SKM-1 (cell line): ENCODE measurements around the gene KCTD21.
"Not testable (repeated sequence)": the region's sequence is repeated elsewhere in the genome, so short reads cannot be mapped to it uniquely, and the experiment has no call there.

ENCODE experiments used
- DNase-seq: peaks from one replicate; lab custom pipeline; 2025; ENCODE audit not compliant: unreplicated experiment; lab: John Stamatoyannopoulos, UW

The KCTD21 gene, protein sequence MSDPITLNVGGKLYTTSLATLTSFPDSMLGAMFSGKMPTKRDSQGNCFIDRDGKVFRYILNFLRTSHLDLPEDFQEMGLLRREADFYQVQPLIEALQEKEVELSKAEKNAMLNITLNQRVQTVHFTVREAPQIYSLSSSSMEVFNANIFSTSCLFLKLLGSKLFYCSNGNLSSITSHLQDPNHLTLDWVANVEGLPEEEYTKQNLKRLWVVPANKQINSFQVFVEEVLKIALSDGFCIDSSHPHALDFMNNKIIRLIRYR

DNA sequence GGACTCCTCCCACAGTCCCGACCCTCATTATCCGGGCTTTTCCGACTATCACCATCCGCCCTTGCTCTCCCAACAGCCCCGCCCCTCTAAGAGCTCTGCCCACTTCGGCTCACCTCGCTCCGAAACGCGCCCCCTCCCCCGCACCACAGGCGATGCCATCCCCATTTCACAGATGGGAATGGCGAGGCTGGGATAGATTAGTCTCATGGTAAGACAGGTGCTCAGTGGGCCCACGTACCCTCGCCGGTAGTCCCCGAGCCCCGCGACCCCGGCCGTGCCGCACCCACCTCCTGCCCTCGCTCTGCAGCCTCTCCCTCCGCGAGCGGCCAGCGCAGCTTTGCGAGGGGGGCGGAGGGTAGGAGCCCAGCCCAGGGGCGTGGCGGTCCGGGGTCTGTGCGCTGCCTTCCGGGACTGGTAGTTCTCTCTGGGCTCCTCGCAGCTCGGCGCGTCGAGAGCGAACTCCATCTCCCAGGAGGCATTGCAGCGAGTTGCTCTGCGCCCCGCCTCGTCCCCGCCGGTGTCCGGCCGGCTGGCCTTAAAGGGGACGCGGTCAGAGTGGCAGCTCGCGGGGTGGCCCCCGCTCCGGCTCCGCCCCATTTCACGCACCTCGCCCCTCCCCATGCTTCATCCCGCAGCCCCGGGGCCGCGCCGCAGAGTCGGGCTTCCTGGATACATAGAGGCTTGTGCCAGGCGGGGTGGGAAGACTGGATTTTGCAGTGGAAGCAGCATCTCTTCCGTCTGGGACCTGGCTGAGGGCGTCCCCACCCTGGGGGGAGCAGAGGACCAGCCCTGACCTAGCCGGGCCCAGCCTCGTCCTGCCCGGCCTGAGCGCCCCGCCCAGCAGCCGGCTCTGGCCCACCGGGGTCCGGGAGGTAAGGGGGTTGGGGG is at the start of gene KCTD21, which contains the start of gene USP35:
Gene KCTD21, minus strand, starts transcription at position 341 of the 888 bp plus-strand sequence. CDS start 14,072 bp downstream, outside the sequence.
Gene USP35, plus strand, starts transcription at position 634 of the 888 bp plus-strand sequence. CDS start 7,327 bp downstream, outside the sequence.
- DNase-seq: peak; percentile 89

DNA sequence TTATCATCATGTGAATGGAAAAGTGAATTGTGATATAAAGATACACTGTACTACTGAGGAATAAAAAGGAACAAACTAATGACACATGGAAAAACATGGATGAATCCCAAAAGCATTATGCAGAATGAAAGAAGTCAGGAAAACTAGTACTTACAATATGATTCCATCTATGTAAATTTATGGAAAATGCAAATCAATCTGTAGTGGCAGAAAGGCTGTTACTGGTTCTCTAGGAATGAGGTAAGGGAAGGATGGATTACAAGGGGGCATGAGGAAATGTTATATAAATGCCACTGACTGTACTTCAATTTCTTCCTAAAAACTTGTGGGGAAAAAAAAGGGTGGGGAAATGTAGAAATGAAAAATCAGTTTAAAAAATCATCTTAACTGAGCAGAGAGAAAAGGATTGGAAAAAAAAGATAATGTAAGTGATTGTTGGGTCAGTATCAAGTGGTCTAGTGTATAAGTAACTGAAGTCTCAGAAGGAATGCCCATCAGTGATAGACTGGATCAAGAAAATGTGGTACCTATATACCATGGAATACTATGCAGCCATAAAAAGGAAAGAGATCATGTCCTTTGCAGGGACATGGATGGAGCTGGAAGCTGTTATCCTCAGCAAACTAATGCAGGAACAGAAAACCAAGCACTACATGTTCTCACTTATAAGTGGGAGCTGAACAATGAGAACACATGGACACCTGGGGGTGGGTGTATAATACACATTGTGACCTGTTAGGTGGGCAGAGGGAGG is 49.0 kb upstream of the KCTD21 start:
- no peak for DNase-seq

DNA sequence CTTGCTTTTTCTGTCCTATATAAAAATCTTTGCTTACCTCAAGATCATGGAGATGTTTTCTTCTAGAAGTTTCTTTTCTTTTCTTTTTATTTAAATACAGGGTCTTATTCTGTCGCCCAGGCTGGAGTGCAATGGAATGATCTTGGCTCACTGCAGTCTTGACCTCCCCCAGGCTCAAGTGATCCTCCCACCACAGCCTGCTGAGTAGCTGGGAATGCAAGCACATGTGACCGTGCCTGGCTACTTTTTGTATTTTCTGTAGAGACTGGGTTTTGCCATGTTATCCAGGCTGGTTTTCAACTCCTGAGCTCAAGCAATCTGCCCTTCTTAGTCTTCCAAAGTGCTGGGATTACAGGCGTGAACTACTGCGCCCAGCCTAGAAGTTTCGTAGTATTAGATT is 45.6 kb upstream of the KCTD21 start:
- no peak for DNase-seq

- not testable (repeated sequence) for DNase-seq
These were observed 44.6 kb upstream of the KCTD21 start for GRCh38 chr11:78233046-78233445.

DNA sequence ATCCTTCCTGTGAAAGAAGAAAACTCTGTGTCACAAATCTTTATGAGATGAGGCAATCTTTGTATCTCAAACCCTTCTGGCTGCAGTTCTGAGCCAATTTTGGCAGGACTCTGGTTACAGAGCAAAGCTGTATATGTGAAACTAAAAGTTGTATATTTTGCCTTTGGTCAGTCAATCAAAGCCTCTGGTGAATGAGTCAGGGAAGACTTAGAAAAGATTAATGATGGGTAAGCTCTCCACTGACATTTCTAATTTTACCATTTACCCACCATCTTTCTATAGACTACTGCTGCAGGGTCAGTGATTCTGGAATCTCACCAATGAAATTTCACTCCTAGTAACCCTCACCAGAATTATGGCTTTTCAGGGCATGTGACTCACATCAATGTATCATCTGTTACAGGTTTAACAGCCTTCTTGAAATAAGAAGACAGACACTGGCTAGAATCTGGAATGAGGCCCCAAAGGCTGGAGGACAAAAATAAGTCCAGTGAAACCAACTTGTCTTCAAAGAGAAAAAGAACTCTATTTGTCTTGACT is 43.6 kb upstream of the KCTD21 start:
- DNase-seq: no peak

- no peak for DNase-seq
These were observed 41.9 kb upstream of the KCTD21 start for GRCh38 chr11:78230161-78230877.

DNA sequence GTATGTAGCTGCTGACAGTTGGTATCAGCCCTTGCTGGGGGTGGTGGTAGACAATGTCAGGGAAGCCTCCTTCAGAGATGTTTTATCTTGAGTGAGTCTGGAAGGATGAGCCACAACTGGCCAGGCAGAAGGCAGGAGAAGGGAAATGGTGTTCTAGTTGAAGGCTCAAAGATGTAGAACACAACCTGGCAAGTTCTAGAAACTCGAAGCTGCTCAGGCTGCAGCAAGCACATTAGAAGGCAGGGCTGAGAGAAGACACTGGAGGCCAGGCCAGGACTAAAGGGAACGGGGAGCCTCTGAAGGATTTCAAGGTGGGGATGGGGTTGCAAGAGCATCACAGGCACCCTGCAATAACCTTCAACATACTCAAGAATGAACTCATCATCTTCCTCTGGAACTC is 40.7 kb upstream of the KCTD21 start:
- no peak for DNase-seq

GRCh38 chr11:78228467-78228866 is 40.0 kb upstream of the KCTD21 start:
- peak; percentile 55 for DNase-seq

DNA sequence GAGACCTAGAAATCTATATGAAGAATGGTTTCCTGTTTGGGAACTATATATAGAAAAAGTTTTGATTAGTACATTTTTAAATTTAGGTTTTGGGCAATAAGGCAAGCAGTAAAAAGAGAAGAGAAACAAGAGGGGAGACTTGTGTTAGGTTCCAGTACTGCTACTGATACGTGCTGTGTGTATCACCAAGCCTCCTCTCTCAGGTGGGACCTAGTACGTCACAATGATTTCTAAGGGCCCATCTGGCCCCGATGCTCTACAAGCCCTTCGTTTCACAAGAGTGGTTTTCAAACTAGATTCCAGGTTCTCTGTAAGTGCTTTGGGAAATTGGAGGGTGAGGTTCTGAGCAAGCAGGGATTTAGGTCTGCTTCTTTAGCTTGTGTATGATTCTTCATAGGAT is 39.5 kb upstream of the KCTD21 start:
- DNase-seq: no peak

DNA sequence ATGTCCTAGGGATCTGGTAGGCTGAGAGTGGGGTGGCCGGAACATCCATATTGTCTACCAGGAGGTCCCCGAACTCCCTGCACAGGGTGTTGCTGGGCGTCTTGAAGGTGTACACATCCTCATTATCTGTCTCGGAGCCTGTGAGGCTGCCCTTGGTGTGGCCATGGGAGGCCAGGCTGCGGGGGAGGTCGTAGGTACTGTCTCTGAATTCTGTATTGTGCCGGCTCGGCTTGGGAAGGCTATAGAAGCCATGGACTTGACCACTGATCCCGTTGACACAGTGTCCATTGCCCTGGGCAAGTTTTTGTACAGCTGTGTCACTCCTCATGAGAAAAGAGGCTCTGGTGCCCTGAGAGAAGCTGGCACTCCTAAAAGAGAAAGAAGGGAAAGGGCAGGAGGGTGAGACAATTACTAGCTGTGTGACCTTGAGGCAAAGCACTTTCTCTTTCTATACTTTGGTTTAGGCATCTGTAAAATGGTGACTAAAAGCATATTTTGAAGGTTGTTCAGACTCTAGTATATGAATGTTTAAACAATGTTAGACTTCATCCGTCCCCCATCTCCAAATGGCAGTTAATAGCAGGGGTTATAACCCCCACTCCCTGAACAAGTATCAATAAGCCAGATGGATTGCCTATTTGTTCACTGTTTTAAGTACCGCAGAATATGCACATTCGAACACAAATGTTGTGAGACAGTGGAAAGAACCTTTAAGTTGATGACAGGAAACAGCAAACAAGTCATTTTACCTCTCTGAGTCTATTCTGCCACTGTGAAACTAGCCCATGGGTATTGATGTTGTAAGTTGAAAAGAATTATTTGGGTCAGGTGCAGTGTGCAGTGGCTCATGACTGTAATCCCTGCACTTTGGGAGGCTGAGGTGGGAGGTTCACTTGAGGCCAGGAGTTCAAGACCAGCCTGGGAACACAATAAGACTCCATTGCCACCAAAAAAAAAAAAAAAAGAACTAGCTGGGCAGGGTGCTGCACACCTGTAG is 38.6 kb upstream of the KCTD21 start:
- no peak for DNase-seq

DNA sequence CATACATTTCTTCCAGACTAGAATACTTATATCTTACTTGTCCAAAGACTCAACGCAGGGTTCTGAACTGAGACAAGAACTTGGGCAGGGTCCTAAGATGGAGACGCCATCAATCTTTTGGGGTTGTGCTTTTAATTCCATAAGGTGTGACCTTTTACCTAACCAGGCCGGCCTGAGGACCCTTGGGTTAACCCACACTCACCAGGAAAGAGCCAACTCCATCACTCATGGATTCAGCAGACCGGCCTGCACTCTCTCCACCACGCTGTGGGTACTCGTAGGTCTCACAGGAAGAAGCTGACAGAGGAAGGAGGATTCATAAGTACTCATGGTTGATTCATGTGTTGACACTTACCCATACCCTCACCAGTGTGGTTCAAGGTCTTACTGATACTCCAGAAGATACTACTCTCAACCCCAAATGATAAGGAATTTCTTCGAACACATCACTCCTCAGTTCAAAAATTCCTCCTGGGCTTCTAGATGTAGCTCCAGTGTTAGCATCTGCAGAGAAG is 36.5 kb upstream of the KCTD21 start:
- no peak for DNase-seq

DNA sequence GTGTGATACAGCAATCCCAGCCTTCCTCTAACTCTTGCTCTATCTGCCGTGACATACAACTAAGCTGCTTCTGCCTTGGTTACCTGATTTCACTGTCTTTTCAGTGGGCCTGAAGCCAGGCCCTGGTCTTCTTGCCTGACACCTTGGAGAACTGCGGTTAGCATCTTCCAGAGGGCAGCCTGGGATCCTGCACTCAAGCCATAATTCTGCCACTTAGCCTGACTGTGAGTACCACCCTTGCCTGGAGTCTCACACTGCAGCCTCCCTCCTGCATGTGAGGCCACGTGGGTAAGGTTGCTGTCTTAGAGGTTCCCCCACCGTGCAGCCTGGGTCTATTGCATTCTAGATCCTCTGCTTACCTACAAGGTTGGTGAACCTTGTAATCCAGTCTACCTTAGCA is 36.1 kb upstream of the KCTD21 start:
- no peak for DNase-seq

DNA sequence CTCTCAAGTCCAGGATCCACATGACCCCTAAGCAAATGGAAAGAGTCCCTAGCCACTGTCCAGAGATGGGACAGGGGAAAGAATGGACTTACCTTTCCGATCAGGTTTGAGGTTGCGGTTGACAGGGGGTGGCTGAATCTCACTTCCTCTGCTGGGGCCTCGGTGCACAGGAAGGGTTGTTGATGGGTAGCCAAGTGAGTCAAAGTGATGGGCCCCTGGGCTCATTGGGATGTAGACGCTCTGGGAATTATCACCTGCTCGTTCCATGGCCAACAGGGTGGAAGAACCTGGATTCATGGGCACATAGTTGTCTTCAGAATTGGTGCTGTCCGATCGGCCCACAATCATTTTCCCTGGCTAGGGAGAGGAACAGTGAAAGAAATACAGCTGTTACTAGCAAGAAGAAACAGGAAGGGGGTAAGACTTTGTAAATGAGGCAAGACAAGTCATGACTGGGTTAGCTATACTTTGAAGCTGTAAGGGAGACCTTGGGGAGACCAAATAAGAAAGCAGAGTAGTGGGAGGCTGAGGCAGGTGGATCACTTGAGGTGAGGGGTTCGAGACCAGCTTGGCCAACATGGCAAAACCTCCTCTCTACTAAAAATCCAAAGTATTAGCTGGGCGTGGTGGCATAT is 35.0 kb upstream of the KCTD21 start:
- DNase-seq: no peak

DNA sequence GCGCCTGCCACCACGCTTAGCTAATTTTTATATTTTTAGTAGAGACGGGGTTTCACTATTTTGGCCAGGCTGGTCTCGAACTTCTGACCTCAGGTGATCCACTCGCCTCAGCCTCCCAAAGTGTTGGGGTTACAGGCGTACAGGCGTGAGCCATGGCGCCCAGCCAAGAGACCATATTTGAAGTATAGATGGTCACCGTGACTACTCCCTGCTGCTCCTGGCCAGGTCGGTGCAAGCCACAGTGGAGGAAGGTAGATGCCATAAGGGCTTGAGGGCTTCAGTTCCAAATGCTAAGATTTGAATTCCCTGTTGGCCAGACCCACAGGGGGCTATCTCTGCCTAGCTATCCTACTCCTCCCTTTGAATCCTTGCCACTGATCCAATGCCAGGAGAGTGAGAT is 34.3 kb upstream of the KCTD21 start:
- not testable (repeated sequence) for DNase-seq

DNA sequence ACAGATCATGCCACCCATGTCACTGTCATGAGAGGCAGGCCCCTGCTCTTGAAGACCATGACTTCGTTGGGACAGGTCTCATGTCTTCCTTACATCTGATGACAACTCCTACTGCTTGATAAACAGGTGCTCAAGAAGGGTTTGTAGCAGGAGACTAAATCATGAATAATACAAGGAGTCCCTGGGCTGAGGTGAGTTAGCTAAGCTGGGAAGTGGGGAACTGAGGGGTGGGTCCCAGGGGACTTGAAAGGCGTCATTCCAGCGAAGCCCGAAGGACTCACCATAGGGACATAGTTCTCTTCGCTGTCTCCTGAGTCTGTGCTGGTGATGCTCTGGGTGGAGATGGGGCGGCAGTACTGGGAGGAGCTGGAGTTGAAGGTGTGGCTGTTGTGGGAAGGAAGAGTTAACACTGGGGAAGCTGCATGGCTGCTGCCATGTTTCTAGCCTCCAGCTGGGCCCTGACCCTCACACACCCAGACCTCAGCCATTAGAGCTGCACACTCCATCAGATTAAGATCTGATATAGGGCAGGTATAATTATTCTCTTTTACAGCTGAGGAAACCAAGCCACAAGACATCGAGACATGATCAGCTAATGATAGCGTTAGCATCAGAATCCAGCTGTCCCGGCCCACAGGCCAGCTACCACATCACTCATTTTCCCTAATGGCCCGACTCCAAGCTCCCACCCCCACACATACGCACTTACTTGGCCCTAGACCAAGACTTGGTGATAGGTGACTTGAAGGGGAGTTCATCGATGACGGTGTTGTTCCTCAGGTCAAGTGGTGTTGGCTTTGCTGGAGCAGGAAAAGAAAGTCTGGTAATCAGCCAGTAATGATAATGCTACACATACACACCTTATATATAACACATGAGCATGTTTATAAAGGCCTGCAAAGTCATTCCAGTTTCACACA is 33.2 kb upstream of the KCTD21 start:
- DNase-seq: no peak

DNA sequence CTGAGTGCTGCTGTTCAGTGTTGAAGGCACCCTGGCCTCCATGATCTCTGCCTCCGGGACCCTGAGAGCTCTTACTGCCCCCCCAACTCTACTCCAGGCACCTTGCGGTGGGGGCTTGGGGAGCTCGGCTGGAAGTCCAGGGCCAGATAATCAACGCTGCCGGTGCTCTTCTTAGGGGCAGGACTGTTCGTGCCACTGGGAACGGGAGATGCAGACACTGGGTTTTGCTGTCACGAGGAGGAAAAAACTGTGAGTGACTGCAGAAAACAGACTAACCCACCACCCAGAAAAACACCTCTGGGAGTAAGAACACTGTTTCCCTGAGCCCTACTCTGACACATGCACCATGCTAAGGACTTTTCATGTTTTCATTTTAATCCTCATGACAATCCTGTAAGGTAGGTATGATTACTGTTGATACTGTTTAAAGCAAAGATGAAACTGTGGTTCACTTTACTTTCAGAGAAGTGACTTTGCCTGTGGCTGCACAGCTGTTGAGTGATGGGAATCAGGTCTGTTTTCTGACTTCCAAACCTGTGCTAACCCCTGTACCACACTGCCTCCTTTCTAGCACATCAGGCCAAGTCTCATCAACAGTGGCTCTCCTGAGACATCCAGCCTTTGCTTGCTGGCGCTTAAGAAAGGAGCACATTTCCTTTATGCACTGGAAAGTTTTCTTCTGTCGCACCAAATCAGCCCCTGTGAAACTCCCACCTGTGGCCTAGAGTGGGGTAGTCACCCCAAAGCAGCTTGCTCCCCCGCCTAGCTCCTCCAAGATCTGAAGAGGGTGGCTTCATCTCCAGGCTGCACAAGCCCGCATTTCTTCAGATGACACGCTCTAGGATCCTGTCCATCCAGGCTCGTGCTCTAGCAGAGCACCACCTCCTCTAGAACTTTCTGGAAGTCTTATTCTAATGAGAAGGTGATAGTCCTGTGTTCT is 32.1 kb upstream of the KCTD21 start:
- DNase-seq: no peak
